CD4-positive, alpha-beta T cell treated with Interleukin-15 for 4 hours (primary cell): Measurements from ENCODE around the gene TBX15.

Source experiments
- DNase-seq: peaks from one replicate; pipeline ENCODE4 v3.0.0-alpha.2; 2020; ENCODE audit warnings: low spot score

TBX15 gene

GRCh38 chr1:118984722-118985639 is 3.2 kb downstream of the TBX15 start:
- no peak for DNase-seq

- DNase-seq, result no peak
These were observed 3.9 kb downstream of the TBX15 start for GRCh38 chr1:118984086-118984721.

- DNase-seq, result no peak
These were observed 4.5 kb downstream of the TBX15 start for GRCh38 chr1:118983558-118984041.

- no peak for DNase-seq
These were observed 5.2 kb downstream of the TBX15 start for GRCh38 chr1:118982821-118983557.

DNA sequence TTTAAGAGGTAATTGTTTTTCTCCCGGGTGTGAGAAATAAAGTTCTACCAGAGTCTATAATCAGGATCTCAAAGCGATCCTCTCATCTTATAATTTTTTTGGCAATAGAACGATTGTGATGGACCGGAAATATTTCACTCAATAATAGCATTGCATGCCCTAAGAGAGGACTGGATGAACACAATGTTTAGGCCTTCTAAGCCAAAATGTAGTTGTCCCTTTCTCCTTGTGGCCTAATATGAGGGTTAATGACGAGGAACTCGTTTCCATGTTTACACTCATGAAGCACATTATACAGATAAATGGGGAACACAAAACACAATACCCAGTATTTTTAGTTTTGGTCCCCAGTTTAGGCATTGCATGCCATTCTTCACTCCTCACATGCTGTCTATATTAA is 5.9 kb downstream of the TBX15 start:
- no peak for DNase-seq

DNA sequence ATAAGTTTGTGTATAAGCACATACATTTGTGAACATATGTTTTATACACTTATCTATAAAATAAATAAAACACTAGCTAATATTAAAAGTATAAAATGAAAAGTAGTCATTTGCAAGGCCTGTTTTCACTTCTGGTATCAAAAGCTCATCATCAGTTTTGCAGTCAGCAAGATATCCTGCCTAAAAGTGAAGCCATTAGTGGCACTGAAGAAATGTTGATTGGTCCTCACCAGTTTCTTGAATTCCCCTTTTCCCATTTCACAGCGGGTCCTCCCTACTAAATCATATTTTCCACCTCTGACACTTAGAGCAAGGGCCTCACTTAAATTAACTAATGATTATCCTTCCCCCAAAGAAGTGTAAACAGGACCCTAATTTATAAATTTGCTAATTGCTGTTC is 6.7 kb downstream of the TBX15 start:
- no peak for DNase-seq

DNA sequence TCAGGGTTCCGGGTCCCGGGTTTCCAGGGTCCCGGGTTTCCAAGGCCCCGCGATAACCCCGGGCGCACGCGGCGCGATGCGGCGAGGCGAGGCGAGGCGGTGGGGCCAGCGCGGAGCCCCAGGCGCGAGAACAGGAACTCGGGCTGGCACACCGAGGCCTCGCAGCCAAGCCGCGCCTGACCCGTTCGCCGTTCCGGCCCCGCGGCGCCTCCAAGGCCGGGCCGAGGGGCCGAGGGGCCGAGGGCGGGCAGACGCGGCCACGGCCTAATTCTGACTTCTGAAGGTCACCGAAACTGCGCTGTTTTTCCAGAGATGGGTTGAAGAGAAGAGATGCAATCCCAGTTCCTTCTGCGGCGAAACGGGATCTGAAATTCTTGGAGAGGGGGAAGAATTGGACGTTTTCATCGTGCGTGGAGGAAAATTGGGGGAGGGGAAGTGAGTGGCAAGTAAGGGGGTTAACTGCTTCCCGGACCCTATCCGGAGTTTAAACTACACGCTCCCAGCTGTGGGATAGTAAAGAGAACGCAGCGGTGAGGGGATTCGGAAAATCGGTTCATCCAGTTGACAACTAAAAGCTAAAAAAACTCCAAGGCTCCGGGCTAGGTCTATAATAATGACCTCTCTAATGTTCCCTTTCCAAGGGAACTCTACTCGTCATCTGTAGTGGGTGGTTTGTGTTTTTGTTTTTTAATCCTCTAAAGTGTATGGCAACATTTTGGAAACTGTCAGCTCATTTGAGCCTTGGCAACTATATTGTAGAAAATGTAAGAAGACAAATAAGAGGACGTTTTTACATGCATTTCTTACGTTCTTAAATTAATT is 8.2 kb downstream of the TBX15 start:
- DNase-seq, result no peak

DNA sequence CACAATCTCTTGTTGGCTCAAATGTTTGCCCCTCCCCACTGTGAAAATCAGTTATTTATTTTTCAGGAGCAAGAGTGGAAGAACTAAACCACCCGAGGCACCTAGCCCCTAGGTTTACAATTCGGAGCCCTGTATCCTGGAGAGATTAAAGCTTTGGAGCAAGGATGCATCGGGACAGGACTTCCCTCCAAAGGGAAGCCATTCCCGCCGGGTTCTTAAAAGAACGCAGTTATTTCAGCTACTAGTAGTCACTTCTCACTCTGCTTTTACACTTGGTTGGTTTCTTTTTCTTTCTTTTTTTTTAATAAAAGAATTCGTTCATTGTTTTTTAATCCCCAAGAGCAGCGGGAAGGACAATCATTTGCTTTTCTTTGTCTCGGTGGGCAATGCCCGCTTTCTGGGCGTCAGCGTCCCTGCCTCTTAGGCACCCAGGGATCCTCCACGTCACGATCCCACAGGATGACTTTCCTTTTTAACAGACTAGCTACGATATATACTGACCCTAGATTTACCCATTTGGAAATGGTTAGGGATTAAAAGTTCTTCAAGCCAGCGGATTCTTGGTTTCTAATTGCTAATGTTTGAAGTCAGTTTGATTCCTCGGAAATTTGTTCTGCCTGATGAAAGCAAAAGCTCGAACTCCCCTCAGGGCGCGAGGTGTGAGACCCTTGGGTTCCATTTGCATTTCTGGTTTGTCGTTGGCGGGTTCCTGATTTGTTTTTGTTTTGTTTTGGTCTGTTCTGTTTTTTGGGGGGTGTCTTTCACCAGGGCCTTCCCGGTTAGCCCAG is 9.0 kb downstream of the TBX15 start:
- no peak for DNase-seq

- DNase-seq, result no peak
These were observed 10.5 kb downstream of the TBX15 start for GRCh38 chr1:118977600-118977999.

GRCh38 chr1:118974661-118975060 is 13.5 kb downstream of the TBX15 start:
- no peak for DNase-seq

DNA sequence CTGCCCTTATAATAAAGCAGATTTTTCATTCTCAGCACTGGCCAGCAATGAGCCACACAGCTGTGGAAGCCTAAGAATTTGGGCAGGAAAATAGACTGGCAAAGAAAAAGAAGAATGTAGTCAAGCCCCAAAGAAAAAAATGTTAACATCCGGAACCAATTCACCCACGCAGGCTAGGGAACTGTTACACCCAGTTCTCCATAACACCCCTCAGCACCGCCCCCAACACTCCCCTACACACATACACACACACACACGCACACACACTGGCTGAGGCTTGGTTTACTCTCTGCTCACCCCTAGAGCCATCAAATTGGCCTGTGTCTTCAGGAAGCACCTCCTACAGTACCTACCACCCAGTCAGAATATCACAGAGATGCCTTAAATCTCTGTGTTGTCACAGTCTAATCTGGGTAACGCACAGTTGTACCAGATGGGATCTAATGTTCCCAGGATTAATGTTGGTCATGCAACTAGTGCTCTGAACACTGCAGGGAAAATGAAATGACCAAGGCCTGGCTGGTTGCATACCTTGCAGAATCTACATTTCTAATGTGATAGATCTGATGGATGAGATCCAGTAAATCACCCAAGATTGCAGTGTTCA is 14.5 kb downstream of the TBX15 start:
- no peak for DNase-seq

DNA sequence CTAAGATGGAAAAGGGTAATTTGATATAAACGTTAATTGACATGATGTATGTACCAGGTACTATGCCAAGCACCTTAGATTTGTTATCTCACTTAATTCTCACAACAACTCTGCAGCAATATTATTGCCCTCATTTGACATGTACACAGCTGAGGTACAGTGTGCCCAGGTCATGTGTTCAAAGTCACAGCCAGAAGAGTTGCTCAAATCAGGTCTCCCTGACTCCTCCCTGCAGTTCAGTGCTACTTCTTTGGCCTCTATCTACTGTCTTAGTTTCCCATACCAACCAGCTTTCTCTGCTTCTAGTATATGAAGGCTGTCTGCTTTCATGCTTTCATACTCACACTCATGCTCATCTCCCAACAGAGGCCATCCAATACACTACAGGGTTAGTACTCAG is 15.1 kb downstream of the TBX15 start:
- no peak for DNase-seq

DNA sequence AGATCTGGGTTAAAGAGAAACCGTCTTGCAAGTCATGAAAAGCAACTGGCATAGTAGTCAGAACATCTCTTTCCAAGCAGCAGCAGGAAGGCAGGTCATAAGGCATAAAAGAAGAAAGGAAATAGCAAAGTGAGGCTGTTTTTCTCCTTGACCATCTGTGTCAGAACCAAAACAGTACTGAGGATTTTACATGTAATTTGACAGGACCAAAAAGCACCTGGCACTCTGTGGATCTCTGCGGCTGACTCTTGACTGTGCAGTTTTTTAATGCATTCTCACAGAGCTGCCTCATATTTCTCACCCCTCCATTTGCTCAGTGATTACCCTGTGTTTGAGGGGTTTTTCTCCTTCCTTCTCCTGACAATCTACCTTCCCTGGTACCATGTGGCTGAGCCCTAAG is 17.7 kb downstream of the TBX15 start:
- no peak for DNase-seq

- DNase-seq, result no peak
These were observed 24.4 kb downstream of the TBX15 start for GRCh38 chr1:118963456-118964430.

DNA sequence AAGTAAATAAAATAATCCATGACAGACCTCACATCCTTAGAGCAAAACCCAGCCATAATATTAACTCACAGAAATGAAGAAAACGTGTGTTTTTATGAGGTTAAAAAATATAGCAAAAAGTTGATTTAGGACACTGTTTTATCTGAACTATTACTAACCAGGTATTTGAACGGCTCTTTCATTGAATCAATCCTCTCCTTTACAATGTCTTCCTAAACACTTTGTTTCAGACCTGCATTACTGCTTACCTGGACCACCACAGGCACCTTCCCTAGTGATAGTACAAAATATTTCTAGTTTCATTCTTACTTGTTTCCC is 25.0 kb downstream of the TBX15 start:
- DNase-seq, result no peak

DNA sequence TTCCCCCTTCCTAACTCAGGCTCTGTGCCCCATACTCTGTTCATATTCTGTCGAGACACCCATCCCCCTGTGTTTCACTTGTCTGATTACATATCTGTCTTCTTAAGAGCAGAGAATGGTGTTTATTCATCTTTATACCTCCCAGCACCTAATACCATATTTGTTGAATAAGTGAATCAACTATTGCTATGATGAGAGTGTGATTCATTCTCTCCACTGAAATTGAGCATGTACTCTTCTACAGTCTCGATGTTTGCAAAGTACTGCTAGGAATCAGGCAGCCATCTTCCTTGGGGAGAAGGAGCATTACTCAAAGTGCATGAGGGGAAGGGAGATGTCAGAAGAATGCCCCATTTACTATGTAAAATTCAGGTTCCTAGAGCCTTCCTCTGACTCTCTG is 27.0 kb downstream of the TBX15 start:
- no peak for DNase-seq

GRCh38 chr1:118960567-118961136 is 27.5 kb downstream of the TBX15 start:
- DNase-seq, result no peak

- DNase-seq, result no peak
These were observed 28.0 kb downstream of the TBX15 start for GRCh38 chr1:118960026-118960561.
